ENCODE measurements around the gene CD83.

Gene CD83

DNA sequence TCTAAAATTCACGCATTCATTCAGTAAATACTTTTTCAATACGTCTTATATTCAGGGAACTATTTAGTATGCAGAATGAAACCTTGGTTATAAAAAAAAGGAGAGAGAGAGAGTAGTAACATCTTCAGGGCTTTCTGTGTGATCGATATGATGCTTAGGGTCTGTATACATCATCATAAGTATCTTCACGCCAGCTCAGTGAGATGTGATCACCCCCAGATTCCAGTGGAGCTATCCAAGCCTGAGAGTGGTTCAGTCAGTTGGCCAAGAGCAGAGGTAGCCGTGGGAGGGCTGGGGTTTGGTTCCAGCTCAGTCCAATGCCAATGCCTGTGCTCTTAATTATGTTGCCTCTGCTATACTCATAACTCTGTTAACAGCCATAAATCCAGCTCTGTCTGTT, 8.6 kb downstream of the CD83 start:
- no peak for DNase-seq (ENCODE audit: low spot score)
- TF ChIP-seq, protein P1, sequence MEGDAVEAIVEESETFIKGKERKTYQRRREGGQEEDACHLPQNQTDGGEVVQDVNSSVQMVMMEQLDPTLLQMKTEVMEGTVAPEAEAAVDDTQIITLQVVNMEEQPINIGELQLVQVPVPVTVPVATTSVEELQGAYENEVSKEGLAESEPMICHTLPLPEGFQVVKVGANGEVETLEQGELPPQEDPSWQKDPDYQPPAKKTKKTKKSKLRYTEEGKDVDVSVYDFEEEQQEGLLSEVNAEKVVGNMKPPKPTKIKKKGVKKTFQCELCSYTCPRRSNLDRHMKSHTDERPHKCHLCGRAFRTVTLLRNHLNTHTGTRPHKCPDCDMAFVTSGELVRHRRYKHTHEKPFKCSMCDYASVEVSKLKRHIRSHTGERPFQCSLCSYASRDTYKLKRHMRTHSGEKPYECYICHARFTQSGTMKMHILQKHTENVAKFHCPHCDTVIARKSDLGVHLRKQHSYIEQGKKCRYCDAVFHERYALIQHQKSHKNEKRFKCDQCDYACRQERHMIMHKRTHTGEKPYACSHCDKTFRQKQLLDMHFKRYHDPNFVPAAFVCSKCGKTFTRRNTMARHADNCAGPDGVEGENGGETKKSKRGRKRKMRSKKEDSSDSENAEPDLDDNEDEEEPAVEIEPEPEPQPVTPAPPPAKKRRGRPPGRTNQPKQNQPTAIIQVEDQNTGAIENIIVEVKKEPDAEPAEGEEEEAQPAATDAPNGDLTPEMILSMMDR (IDR thresholded peaks at IDR 0.05; ENCODE audit: borderline replicate concordance, control extremely low read depth, extremely low read depth, insufficient read depth, missing control alignments), result no peak
- in situ Hi-C loops (cut with MboI; ENCODE audit: low sequenced_read_pairs, unreplicated experiment), result no loop called here

DNA sequence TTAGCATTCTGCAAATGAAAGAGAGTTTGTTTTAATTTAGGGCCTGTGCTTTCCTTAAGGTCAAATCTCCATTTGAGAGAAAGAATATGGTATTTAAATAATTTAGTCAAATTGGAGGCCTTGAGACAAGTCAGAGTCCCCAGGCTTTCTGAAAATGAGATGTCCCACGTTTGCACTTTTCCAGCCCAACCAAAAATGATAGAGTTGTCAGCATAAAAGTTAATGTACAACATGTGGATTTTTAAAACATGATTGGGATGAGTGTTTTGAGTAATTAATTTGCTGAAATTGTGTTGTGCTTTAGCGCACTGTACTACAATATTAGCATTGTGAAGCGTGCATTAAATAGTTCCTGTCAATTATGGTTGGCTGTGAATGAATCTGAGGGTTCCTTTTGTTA, 10.0 kb downstream of the CD83 start:
- TF ChIP-seq, protein P1 (IDR thresholded peaks at IDR 0.05; ENCODE audit: borderline replicate concordance, control extremely low read depth, extremely low read depth, insufficient read depth, missing control alignments), result no peak
- no peak for DNase-seq (ENCODE audit: low spot score)
- in situ Hi-C loops (cut with MboI; ENCODE audit: low sequenced_read_pairs, unreplicated experiment), result no loop called here

DNA sequence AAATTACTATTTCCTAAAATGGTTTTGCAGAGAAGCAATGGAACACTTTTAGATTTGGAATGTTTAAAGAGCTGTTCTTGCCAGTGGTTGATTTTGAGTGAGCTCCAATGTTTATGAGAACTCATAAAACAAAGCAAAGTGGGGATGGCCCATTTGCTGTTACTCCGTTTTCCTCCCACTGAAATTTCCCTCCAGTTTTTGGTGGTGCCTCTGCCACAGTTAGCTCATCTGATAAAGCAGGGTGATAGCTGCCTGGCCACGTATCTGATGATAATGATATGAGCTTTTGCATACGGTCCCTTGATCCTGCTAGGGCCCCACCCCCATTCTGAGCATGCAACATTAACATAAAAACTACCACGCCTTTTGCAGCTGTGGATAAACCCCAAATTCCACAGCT, 10.4 kb downstream of the CD83 start:
- TF ChIP-seq, protein P1 (IDR thresholded peaks at IDR 0.05; ENCODE audit: borderline replicate concordance, control extremely low read depth, extremely low read depth, insufficient read depth, missing control alignments), result no peak
- in situ Hi-C loops (cut with MboI; ENCODE audit: low sequenced_read_pairs, unreplicated experiment), result no loop called here
- DNase-seq (ENCODE audit: low spot score), result no peak

DNA sequence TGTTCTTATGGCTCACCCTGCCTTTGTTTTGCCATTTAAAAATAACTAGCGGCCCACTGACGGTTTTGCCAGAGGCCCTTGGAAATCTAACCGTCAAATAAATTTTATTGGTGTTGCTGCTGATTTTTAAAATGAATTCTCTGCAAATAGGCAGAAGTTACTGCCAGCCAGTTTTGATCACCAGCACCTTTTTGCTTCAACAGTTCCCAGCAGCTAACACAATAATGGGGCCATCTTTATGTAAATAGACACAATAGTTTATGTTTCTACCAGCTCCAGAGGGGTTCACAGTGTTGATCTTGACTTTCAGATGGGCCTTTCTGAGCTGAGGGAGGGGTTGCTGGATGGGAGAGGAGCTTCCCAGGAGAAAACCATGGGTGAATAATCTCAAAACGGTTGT, 11.2 kb downstream of the CD83 start:
- in situ Hi-C loops (cut with MboI; ENCODE audit: low sequenced_read_pairs, unreplicated experiment), result no loop called here
- DNase-seq (ENCODE audit: low spot score), result no peak
- TF ChIP-seq, protein P1 (IDR thresholded peaks at IDR 0.05; ENCODE audit: borderline replicate concordance, control extremely low read depth, extremely low read depth, insufficient read depth, missing control alignments), result no peak

DNA sequence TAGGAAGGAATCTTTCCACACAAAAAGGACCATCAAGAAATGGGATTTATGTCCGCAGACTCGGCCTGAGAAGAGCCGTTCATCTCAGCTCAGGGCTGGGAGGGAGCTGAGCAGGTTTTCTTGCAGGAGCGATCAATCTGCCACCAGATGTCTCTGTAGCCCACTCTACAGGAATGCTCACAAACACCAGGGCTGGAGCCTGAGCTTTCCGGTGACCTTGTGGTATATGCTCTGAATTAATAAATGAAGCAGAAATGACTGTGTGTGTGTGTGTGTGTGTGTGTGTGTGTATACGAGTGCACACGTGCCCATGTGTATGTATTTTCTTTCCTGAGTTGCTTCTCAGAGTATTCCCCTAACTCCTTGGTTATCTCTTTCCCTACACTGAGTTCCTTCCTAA, 12.0 kb downstream of the CD83 start:
- TF ChIP-seq, protein P1 (IDR thresholded peaks at IDR 0.05; ENCODE audit: borderline replicate concordance, control extremely low read depth, extremely low read depth, insufficient read depth, missing control alignments), result peak; percentile 24

DNA sequence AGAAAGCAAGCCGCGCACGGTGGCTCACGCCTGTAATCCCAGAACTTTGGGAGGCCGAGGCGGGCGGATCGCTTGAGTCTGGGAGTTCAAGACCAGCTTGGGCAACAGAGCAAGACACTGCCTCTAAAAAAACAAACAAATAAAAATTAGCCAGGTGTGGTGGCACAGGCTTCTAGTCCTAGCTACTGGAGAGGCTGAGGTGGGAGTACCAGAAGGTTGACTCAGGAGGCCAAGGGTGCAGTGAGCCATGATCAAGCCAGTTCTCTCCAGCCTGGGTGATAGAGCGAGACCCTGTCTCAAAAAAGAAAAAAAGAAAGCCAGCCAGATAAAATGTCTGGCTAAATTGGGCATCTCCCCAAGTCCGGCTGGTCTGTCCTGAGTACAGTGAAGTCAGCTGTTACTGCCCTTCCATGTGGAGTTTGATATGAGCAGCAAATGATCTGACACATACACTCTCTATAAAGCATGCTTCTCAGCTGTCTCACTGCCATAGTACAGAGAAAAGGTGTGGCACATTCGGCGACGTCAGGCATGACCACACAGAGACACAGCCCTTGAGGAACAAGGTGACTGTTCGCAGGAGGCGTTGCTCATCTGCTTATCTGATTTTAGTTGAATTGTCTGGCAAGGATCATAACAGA, 13.0 kb downstream of the CD83 start:
- TF ChIP-seq, protein P1 (IDR thresholded peaks at IDR 0.05; ENCODE audit: borderline replicate concordance, control extremely low read depth, extremely low read depth, insufficient read depth, missing control alignments), result no peak
- in situ Hi-C loops (cut with MboI; ENCODE audit: low sequenced_read_pairs, unreplicated experiment), result no loop called here
- no peak for DNase-seq (ENCODE audit: low spot score)

More for the DNA sequence above, 12.0 kb downstream of the CD83 start:
- DNase-seq (ENCODE audit: low spot score), result peak; percentile 48
- in situ Hi-C loops (cut with MboI; ENCODE audit: low sequenced_read_pairs, unreplicated experiment), result no loop called here
